Measurements from ENCODE around the gene PSME3. TPM values are rescaled to one million over a fixed set of nuclear protein-coding genes. Genes with fewer than 3 reads are reported as not detected.

PSME3 gene
- total RNA-seq, 1 donor from 2014 or later: 92.0 TPM

- no peak for DNase-seq (ENCODE audit: low spot score in 2 of 2, unreplicated experiment in 2 of 2)
- H3K27me3 Mint-ChIP-seq (ENCODE audit: low read depth): peaks cover 13% of the 10 kb centered on the region
- H3K4me1 Mint-ChIP-seq: peaks cover 2% of the 10 kb centered on the region
- no peak overlapping the region for H3K4me3 Mint-ChIP-seq
- H3K27ac Mint-ChIP-seq: no peak overlapping the region
- TF ChIP-seq CTCF (IDR thresholded peaks at IDR 0.05; ENCODE audit: unreplicated experiment): no peak
- no peaks in the 10 kb centered on the region for H3K9me3 Mint-ChIP-seq
- peaks cover 10% of the 10 kb centered on the region for H3K36me3 Mint-ChIP-seq
Measured at GRCh38 chr17:42791948-42792347, 41.2 kb upstream of the PSME3 start.

- H3K27ac Mint-ChIP-seq: no peak overlapping the region
- TF ChIP-seq CTCF (IDR thresholded peaks at IDR 0.05; ENCODE audit: unreplicated experiment): no peak
- H3K27me3 Mint-ChIP-seq (ENCODE audit: low read depth): peaks cover 9% of the 10 kb centered on the region
- no peak overlapping the region for H3K4me3 Mint-ChIP-seq
- no peaks in the 10 kb centered on the region for H3K9me3 Mint-ChIP-seq
- no peak for DNase-seq (ENCODE audit: low spot score in 2 of 2, unreplicated experiment in 2 of 2)
- H3K4me1 Mint-ChIP-seq: peaks cover 5% of the 10 kb centered on the region
- peaks cover 10% of the 10 kb centered on the region for H3K36me3 Mint-ChIP-seq
Measured at GRCh38 chr17:42792545-42792944, 40.7 kb upstream of the PSME3 start.

GRCh38 chr17:42795061-42795460 lies 38.1 kb upstream of the PSME3 start:
- H3K9me3 Mint-ChIP-seq: no peaks in the 10 kb centered on the region
- peaks cover 7% of the 10 kb centered on the region for H3K27me3 Mint-ChIP-seq (ENCODE audit: low read depth)

GRCh38 chr17:42795465-42795864 lies 37.7 kb upstream of the PSME3 start:
- no peak overlapping the region for H3K27ac Mint-ChIP-seq
- H3K4me1 Mint-ChIP-seq: peaks cover 15% of the 10 kb centered on the region
- no peak for TF ChIP-seq CTCF (IDR thresholded peaks at IDR 0.05; ENCODE audit: unreplicated experiment)
- peaks cover 9% of the 10 kb centered on the region for H3K27me3 Mint-ChIP-seq (ENCODE audit: low read depth)
- H3K4me3 Mint-ChIP-seq: no peak overlapping the region
- peaks cover 10% of the 10 kb centered on the region for H3K36me3 Mint-ChIP-seq
- no peak for DNase-seq (ENCODE audit: low spot score in 2 of 2, unreplicated experiment in 2 of 2)
- no peaks in the 10 kb centered on the region for H3K9me3 Mint-ChIP-seq

More at GRCh38 chr17:42795061-42795460, 38.1 kb upstream of the PSME3 start:
- no peak overlapping the region for H3K27ac Mint-ChIP-seq
- no peak for DNase-seq (ENCODE audit: low spot score in 2 of 2, unreplicated experiment in 2 of 2)
- peaks cover 10% of the 10 kb centered on the region for H3K36me3 Mint-ChIP-seq
- no peak overlapping the region for H3K4me3 Mint-ChIP-seq
- no peak for TF ChIP-seq CTCF (IDR thresholded peaks at IDR 0.05; ENCODE audit: unreplicated experiment)
- H3K4me1 Mint-ChIP-seq: peaks cover 15% of the 10 kb centered on the region

- Mint-ChIP-seq H3K27me3 (ENCODE audit: low read depth) (peaks cover 6% of the 10 kb centered on the region), H3K4me1 (peaks cover 15% of the 10 kb centered on the region), H3K36me3 (peaks cover 10% of the 10 kb centered on the region), H3K9me3 (no peaks in the 10 kb centered on the region), H3K27ac (no peak overlapping the region), H3K4me3 (no peak overlapping the region)
- no peak for DNase-seq (ENCODE audit: low spot score in 2 of 2, unreplicated experiment in 2 of 2)
- no peak for TF ChIP-seq CTCF (IDR thresholded peaks at IDR 0.05; ENCODE audit: unreplicated experiment)
Measured at GRCh38 chr17:42796066-42796758, 37.0 kb upstream of the PSME3 start.

Data from mesothelial cell of epicardium (in vitro differentiated cells).